IMR-90 (cell line): ENCODE data around the gene SLC7A6OS. TPM values are rescaled to one million over a fixed set of nuclear protein-coding genes. Genes with fewer than 3 reads are reported as not detected.

Experiments
- ATAC-seq: fragments of 200-7000 bp; cut with Tn5 transposase; 2 replicates; pipeline ENCODE4 v1.9.1; 2020; ENCODE audit warnings: low read depth, mild to moderate bottlenecking, moderate library complexity
- BruUV-seq: library from RNA; stranded (reverse); fragments of 400-500 nt; replicated peaks from 2 replicates; lab custom pipeline; 2021; lab: Mats Ljungman, UMichigan
- CTCF ChIA-PET: fragments of 300-600 bp; formaldehyde crosslinking; extraction: SDS; loops from one replicate; lab custom pipeline; 2021; ENCODE audit warnings: antibody characterized with exemption; lab: Yijun Ruan, JAX
- POLR2A ChIA-PET: fragments of 300-600 bp; sonication (Branson Sonifier 250); formaldehyde crosslinking; loops from one replicate; lab custom pipeline; 2022; ENCODE audit warnings: antibody characterized with exemption; ENCODE audit not compliant: unreplicated experiment; lab: Charles Lee
- DNase-seq: peaks from one replicate; pipeline ENCODE4 v3.0.0; 2013
- H2AFZ ChIP-seq: replicated peaks from 2 replicates; pipeline ENCODE3; 2013; ENCODE audit warnings: low read length, mild to moderate bottlenecking; ENCODE audit not compliant: poor library complexity
- H2AK5ac ChIP-seq: 2 replicates; pipeline ENCODE4 v1.6.1; 2013; ENCODE audit warnings: low read depth, low read length, inconsistent platforms
- H2AK9ac ChIP-seq: replicated peaks from 2 replicates; pipeline ENCODE3; 2013; ENCODE audit warnings: mild to moderate bottlenecking, low read depth, low read length, moderate library complexity; ENCODE audit not compliant: poor library complexity
- H2BK120ac ChIP-seq: 2 replicates; pipeline ENCODE4 v1.6.1; 2013; ENCODE audit warnings: low read depth, low read length, inconsistent platforms
- H2BK15ac ChIP-seq: 3 replicates; pipeline ENCODE4 v1.6.1; 2013; ENCODE audit warnings: low read depth, low read length, inconsistent platforms
- H2BK20ac ChIP-seq: 2 replicates; pipeline ENCODE4 v1.6.1; 2013; ENCODE audit warnings: low read depth, mild to moderate bottlenecking, inconsistent platforms, low read length, moderate library complexity
- H2BK5ac ChIP-seq: 2 replicates; pipeline ENCODE4 v1.6.1; 2013; ENCODE audit warnings: mild to moderate bottlenecking, low read depth, low read length, inconsistent platforms; ENCODE audit not compliant: poor library complexity, severe bottlenecking
- H3K14ac ChIP-seq: replicated peaks from 2 replicates; pipeline ENCODE4 v1.6.1; 2013; ENCODE audit warnings: low read depth, low read length, inconsistent platforms
- H3K18ac ChIP-seq: 2 replicates; pipeline ENCODE4 v1.6.1; 2013; ENCODE audit warnings: low read depth, low read length, control low read depth
- H3K23ac ChIP-seq: 2 replicates; pipeline ENCODE4 v1.6.1; 2013; ENCODE audit warnings: low read depth, low read length, inconsistent platforms
- H3K27ac ChIP-seq: 2 replicates; pipeline ENCODE4 v1.5.1; 2013; ENCODE audit warnings: mild to moderate bottlenecking, control low read depth, low read length; ENCODE audit not compliant: insufficient read depth
- H3K27me3 ChIP-seq: 2 replicates; pipeline ENCODE4 v1.6.1; 2013; ENCODE audit warnings: low read length; ENCODE audit not compliant: control insufficient read depth, insufficient read depth
- H3K36me3 ChIP-seq: 2 replicates; pipeline ENCODE4 v1.6.1; 2013; ENCODE audit warnings: low read length, mixed read lengths; ENCODE audit not compliant: control insufficient read depth, insufficient read depth
- H3K4ac ChIP-seq: 2 replicates; pipeline ENCODE4 v1.6.1; 2013; ENCODE audit warnings: low read depth, low read length, inconsistent platforms
- H3K4me1 ChIP-seq: 2 replicates; pipeline ENCODE4 v1.6.1; 2013; ENCODE audit warnings: low read length, mixed read lengths; ENCODE audit not compliant: control insufficient read depth, insufficient read depth
- H3K4me2 ChIP-seq: 2 replicates; pipeline ENCODE4 v1.6.1; 2013; ENCODE audit warnings: low read depth, mild to moderate bottlenecking, control low read depth, low read length, moderate library complexity
- H3K4me3 ChIP-seq: 2 replicates; pipeline ENCODE4 v1.5.1; 2013; ENCODE audit warnings: low read depth, mild to moderate bottlenecking, control low read depth, low read length, moderate library complexity; ENCODE audit not compliant: insufficient read depth
- H3K56ac ChIP-seq: 2 replicates; pipeline ENCODE4 v1.6.1; 2013; ENCODE audit warnings: low read length, inconsistent platforms; ENCODE audit not compliant: insufficient read depth; ENCODE audit errors: extremely low read depth
- H3K79me1 ChIP-seq, 2 experiments: 2 replicates each; pipeline ENCODE4 v1.6.1; 2013; ENCODE audit warnings: low read length in 2 of 2, inconsistent platforms in 1 of 2, low read depth in 1 of 2
- H3K9ac ChIP-seq: 2 replicates; pipeline ENCODE4 v1.6.1; 2013; ENCODE audit warnings: low read depth, low read length, control low read depth
- H3K9me1 ChIP-seq: 2 replicates; pipeline ENCODE4 v1.6.1; 2013; ENCODE audit warnings: low read length, inconsistent platforms; ENCODE audit not compliant: insufficient read depth
- H3K9me3 ChIP-seq: 2 replicates; pipeline ENCODE4 v1.6.1; 2013; ENCODE audit warnings: low read length; ENCODE audit not compliant: control insufficient read depth, insufficient read depth
- H4K20me1 ChIP-seq: 2 replicates; pipeline ENCODE4 v1.6.1; 2013; ENCODE audit warnings: low read length, inconsistent platforms; ENCODE audit not compliant: insufficient read depth
- H4K5ac ChIP-seq: 2 replicates; pipeline ENCODE4 v1.6.1; 2013; ENCODE audit warnings: mild to moderate bottlenecking, low read depth, low read length, control low read depth
- H4K8ac ChIP-seq, 2 experiments: 2 replicates each; pipeline ENCODE4 v1.6.1; 2013; ENCODE audit warnings: low read depth in 2 of 2, low read length in 2 of 2, control low read depth in 1 of 2, inconsistent platforms in 1 of 2
- H4K91ac ChIP-seq: 2 replicates; pipeline ENCODE4 v1.6.1; 2013; ENCODE audit warnings: low read depth, low read length, inconsistent platforms; ENCODE audit not compliant: insufficient read depth
- BHLHE40 ChIP-seq: fragments of 150-350 bp; IDR thresholded peaks from 2 replicates; pipeline ENCODE4 v1.6.1; 2016; ENCODE audit warnings: mild to moderate bottlenecking, low read depth, low read length
- CEBPB ChIP-seq: IDR thresholded peaks from 2 replicates; pipeline ENCODE4 v1.6.1; 2012; ENCODE audit warnings: low read depth, low read length, improper control_type of control experiment
- CHD1 ChIP-seq: IDR thresholded peaks from 2 replicates; pipeline ENCODE4 v1.6.1; 2012; ENCODE audit warnings: low read depth, low read length, improper control_type of control experiment
- FOS ChIP-seq: fragments of 150-350 bp; IDR thresholded peaks from 2 replicates; pipeline ENCODE4 v1.6.1; 2016; ENCODE audit warnings: low read depth, low read length
- MAFK ChIP-seq: IDR thresholded peaks from 2 replicates; pipeline ENCODE4 v1.6.1; 2012; ENCODE audit warnings: low read depth, low read length, improper control_type of control experiment
- MAZ ChIP-seq: IDR thresholded peaks from 2 replicates; pipeline ENCODE4 v1.6.1; 2012; ENCODE audit warnings: low read depth, mild to moderate bottlenecking, low read length, improper control_type of control experiment, moderate library complexity, borderline replicate concordance
- MXI1 ChIP-seq: IDR thresholded peaks from 2 replicates; pipeline ENCODE4 v1.6.1; 2012; ENCODE audit warnings: low read depth, mild to moderate bottlenecking, low read length, moderate library complexity, borderline replicate concordance
- NFE2L2 ChIP-seq: fragments of 150-350 bp; IDR thresholded peaks from 2 replicates; pipeline ENCODE4 v1.6.1; 2016; ENCODE audit warnings: low read depth, mild to moderate bottlenecking, low read length
- POLR2A ChIP-seq: IDR thresholded peaks from 2 replicates; pipeline ENCODE4 v1.6.1; 2012; ENCODE audit warnings: mild to moderate bottlenecking, low read depth, low read length
- RAD21 ChIP-seq: IDR thresholded peaks from 2 replicates; pipeline ENCODE4 v1.6.1; 2012; ENCODE audit warnings: low read length, improper control_type of control experiment
- RCOR1 ChIP-seq: IDR thresholded peaks from 2 replicates; pipeline ENCODE4 v1.6.1; 2012; ENCODE audit warnings: mild to moderate bottlenecking, low read length, improper control_type of control experiment; ENCODE audit not compliant: insufficient replicate concordance
- RFX5 ChIP-seq: IDR thresholded peaks from 2 replicates; pipeline ENCODE4 v1.8.0; 2012; ENCODE audit warnings: low read depth, mild to moderate bottlenecking, low read length, moderate library complexity
- SMC3 ChIP-seq: fragments of 150-350 bp; IDR thresholded peaks from 2 replicates; pipeline ENCODE4 v1.6.1; 2016; ENCODE audit warnings: low read depth, mild to moderate bottlenecking, antibody characterized with exemption, low read length, moderate library complexity
- WGBS, 2 experiments: methylation state at CpG; one replicate each; pipeline versions ENCODE4 v1.1.5 to v1.1.7; 2013; ENCODE audit warnings: missing lambda C conversion rate in 2 of 2; ENCODE audit not compliant: insufficient read length in 1 of 2; ENCODE audit errors: extremely low coverage in 2 of 2; 5-methylcytosine and 5-hydroxymethylcytosine counted together
- dilution Hi-C: fragments of 300-500 bp; cut with HindIII; formaldehyde crosslinking; loops from one replicate; pipeline ENCODE4 v1.14.3; 2018; ENCODE audit warnings: low sequenced_read_pairs; ENCODE audit not compliant: unreplicated experiment
- in situ Hi-C: fragments of 300-500 bp; cut with MboI; formaldehyde crosslinking; loops from 3 replicates; pipeline ENCODE4 v1.14.3; 2019; ENCODE audit warnings: low sequenced_read_pairs, inconsistent platforms, mixed read lengths
- intact Hi-C: fragments of 100-400 bp; cut with micrococcal nuclease; formaldehyde crosslinking; loops from 2 replicates; pipeline ENCODE4 v1.10.0; 2022
- polyA plus RNA-seq, 3 experiments: library from polyadenylated mRNA; depleted of rRNA; stranded (reverse); fragments of >200 nt; gene quantifications; 2 replicates each; pipeline ENCODE4 v1.2.3, GENCODE V29; 2012; ENCODE audit warnings: low replicate concordance in 1 of 3
- total RNA-seq: library from RNA; depleted of rRNA; stranded (reverse); fragments of >200 nt; gene quantifications from 2 replicates; pipeline ENCODE4 v1.2.3, GENCODE V29; 2012
- TF ChIP-seq, protein P1 (sequence below): fragments of 150-350 bp; IDR thresholded peaks from 2 replicates; pipeline ENCODE4 v1.6.1; 2016; ENCODE audit warnings: low read depth, mild to moderate bottlenecking, low read length, moderate library complexity, borderline replicate concordance
- TF ChIP-seq, protein P2 (sequence below): fragments of 150-350 bp; IDR thresholded peaks from 2 replicates; pipeline ENCODE4 v1.6.1; 2017; ENCODE audit warnings: mild to moderate bottlenecking, antibody characterized with exemption, low read length, low read depth
- TF ChIP-seq, protein P3 (sequence below): conservative IDR thresholded peaks from 2 replicates; pipeline ENCODE4 v1.5.1; 2012; ENCODE audit warnings: mild to moderate bottlenecking, low read depth, low read length, improper control_type of control experiment

SLC7A6OS gene
- total and polyA plus RNA-seq, 2 of the 4 experiments (the other 2 are of a cell fraction), result 6.8 to 8.4 TPM

DNA sequence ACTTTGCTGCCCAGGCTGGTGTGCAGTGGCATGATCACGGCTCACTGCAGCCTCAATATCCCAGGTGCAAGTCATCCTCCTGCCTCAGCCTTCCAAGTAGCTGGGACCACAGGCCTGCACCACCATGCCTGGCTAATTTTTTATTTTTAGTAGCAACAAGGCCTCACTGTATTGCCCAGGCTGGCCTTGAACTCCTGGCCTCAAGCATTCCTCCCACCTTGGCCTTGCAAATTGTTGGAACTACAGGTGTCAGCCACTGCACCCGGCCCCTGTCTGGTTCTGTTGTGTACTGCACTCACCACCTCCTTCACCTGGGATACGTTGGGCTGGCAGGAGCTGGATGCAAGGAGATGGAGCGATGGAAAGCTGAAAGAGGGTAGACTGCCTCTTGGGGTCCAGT lies 57.0 kb downstream of the SLC7A6OS start:
- Histone ChIP-seq H2AFZ (no peak overlapping the region), H4K20me1 (no peaks in the 10 kb centered on the region), H2AK9ac (no peak overlapping the region), H3K14ac (no peak overlapping the region), H2BK20ac (no peak overlapping the region), H3K9me1 (no peaks in the 10 kb centered on the region; the same call in 1 of the 2 replicates), H3K18ac (no peak overlapping the region), H3K27me3 (no peaks in the 10 kb centered on the region), H3K79me1 (peaks cover 0 to 12% of the 10 kb centered on the region in 2 experiments; a peak in 1 of 4 replicates), H2BK120ac (no peak overlapping the region), H2BK15ac (no peak overlapping the region), H3K4ac (no peak overlapping the region), H4K91ac (no peak overlapping the region), H3K9ac (no peak overlapping the region), H2AK5ac (no peak overlapping the region), H3K36me3 (peaks cover 25% of the 10 kb centered on the region), H2BK5ac (no peak overlapping the region), H3K9me3 (no peaks in the 10 kb centered on the region), H3K4me2 (no peak overlapping the region), H3K56ac (no peak overlapping the region), H4K5ac (no peak overlapping the region), H4K8ac (no peak overlapping the region), H3K27ac (no peak overlapping the region), H3K4me1 (peaks cover 13% of the 10 kb centered on the region), H3K23ac (no peak overlapping the region), H3K4me3 (no peak overlapping the region)
- POLR2A ChIA-PET, result no interaction called here
- TF ChIP-seq POLR2A (no peak), MAZ (no peak), BHLHE40 (no peak), RAD21 (no peak), FOS (no peak), MAFK (no peak), RFX5 (no peak), CEBPB (no peak), RCOR1 (no peak), SMC3 (no peak), MXI1 (no peak), CHD1 (no peak), NFE2L2 (no peak)
- TF ChIP-seq, protein P1, sequence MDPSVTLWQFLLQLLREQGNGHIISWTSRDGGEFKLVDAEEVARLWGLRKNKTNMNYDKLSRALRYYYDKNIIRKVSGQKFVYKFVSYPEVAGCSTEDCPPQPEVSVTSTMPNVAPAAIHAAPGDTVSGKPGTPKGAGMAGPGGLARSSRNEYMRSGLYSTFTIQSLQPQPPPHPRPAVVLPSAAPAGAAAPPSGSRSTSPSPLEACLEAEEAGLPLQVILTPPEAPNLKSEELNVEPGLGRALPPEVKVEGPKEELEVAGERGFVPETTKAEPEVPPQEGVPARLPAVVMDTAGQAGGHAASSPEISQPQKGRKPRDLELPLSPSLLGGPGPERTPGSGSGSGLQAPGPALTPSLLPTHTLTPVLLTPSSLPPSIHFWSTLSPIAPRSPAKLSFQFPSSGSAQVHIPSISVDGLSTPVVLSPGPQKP, result no peak
- TF ChIP-seq, protein P2, sequence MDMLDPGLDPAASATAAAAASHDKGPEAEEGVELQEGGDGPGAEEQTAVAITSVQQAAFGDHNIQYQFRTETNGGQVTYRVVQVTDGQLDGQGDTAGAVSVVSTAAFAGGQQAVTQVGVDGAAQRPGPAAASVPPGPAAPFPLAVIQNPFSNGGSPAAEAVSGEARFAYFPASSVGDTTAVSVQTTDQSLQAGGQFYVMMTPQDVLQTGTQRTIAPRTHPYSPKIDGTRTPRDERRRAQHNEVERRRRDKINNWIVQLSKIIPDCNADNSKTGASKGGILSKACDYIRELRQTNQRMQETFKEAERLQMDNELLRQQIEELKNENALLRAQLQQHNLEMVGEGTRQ, result no peak
- TF ChIP-seq, protein P3, sequence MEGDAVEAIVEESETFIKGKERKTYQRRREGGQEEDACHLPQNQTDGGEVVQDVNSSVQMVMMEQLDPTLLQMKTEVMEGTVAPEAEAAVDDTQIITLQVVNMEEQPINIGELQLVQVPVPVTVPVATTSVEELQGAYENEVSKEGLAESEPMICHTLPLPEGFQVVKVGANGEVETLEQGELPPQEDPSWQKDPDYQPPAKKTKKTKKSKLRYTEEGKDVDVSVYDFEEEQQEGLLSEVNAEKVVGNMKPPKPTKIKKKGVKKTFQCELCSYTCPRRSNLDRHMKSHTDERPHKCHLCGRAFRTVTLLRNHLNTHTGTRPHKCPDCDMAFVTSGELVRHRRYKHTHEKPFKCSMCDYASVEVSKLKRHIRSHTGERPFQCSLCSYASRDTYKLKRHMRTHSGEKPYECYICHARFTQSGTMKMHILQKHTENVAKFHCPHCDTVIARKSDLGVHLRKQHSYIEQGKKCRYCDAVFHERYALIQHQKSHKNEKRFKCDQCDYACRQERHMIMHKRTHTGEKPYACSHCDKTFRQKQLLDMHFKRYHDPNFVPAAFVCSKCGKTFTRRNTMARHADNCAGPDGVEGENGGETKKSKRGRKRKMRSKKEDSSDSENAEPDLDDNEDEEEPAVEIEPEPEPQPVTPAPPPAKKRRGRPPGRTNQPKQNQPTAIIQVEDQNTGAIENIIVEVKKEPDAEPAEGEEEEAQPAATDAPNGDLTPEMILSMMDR, result no peak
- no CpG with 5 or more reads among the region's 4 CpGs for WGBS, 2 experiments
- no peak for ATAC-seq
- no TSS peak for BruUV-seq
- dilution Hi-C loops (no loop called here), intact Hi-C loops (no loop called here), in situ Hi-C loops (no loop called here)
- CTCF ChIA-PET, result interaction anchor here (1.9 kb wide), 1 partner anchor 11 kb away, joined by 7 read pairs; the partner anchor contains the start of gene SLC7A6
- DNase-seq, result no peak
